Measurements from ENCODE around the gene TSPAN17.

GRCh38 chr5:176633598-176633997 lies 13.7 kb upstream of the TSPAN17 start:
- TF ChIP-seq GATA1 (IDR thresholded peaks at IDR 0.05; ENCODE audit: low read depth, low read length) (no peak), POLR2A (IDR thresholded peaks at IDR 0.05; ENCODE audit: low read length) (no peak)
